Esophagus (tissue), 2 donors: ENCODE data around the gene CDCA4. TPM values are rescaled to one million over a fixed set of nuclear protein-coding genes. Genes with fewer than 3 reads are reported as not detected.

Source experiments
- H3K27ac ChIP-seq, 2 donors: one replicate each; pipeline ENCODE4 v1.5.1; 2013; ENCODE audit warnings: low read depth in 2 of 2, mild to moderate bottlenecking in 2 of 2, inconsistent platforms in 1 of 2, low read length in 1 of 2, moderate library complexity in 1 of 2
- H3K27me3 ChIP-seq, 2 donors: one replicate each; pipeline ENCODE4 v1.6.1; 2013; ENCODE audit warnings: low read length in 2 of 2, control low read depth in 1 of 2, mild to moderate bottlenecking in 1 of 2; ENCODE audit not compliant: insufficient read depth in 2 of 2, control insufficient read depth in 1 of 2
- H3K36me3 ChIP-seq, 2 donors: one replicate each; pipeline ENCODE4 v1.6.1; 2013; ENCODE audit warnings: low read length in 1 of 2; ENCODE audit not compliant: control insufficient read depth in 2 of 2, insufficient read depth in 2 of 2
- H3K4me1 ChIP-seq, 2 donors: one replicate each; pipeline ENCODE4 v1.6.1; 2013; ENCODE audit warnings: low read length in 1 of 2; ENCODE audit not compliant: control insufficient read depth in 2 of 2, insufficient read depth in 2 of 2
- H3K4me3 ChIP-seq, 2 donors: one replicate each; pipeline ENCODE4 v1.5.1; 2013; ENCODE audit warnings: low read length in 2 of 2, mild to moderate bottlenecking in 2 of 2, low read depth in 1 of 2, moderate library complexity in 1 of 2
- H3K9me3 ChIP-seq, 2 donors: one replicate each; pipeline ENCODE4 v1.6.1; 2013; ENCODE audit warnings: mild to moderate bottlenecking in 2 of 2, low read depth in 1 of 2, low read length in 1 of 2, moderate library complexity in 1 of 2; ENCODE audit not compliant: control insufficient read depth in 2 of 2, insufficient read depth in 1 of 2
- WGBS, 2 donors: extraction: QIAGEN DNeasy Blood & Tissue Kit; methylation state at CpG; one replicate each; pipeline ENCODE4 v1.1.7; 2013; 5-methylcytosine and 5-hydroxymethylcytosine counted together
- polyA plus RNA-seq, 2 donors: library from polyadenylated mRNA; stranded (reverse); fragments of 200-250 nt; gene quantifications; one replicate each; pipeline ENCODE4 v1.2.3, GENCODE V29; 2013
- donor health status: healthy with polysubstance abuse.
- donor health status: Bipolar disorder and iron deficiency.

CDCA4 gene
- polyA plus RNA-seq, 2 donors, result 23.5 to 24.7 TPM

- peak overlapping the region; percentile 98 to 99 for H3K27ac ChIP-seq
- H3K4me3 ChIP-seq, result no peak overlapping the region
- no peaks in the 10 kb centered on the region for H3K9me3 ChIP-seq
- H3K27me3 ChIP-seq, result no peaks in the 10 kb centered on the region
- H3K4me1 ChIP-seq, result peaks cover 16 to 61% of the 10 kb centered on the region in 2 donors
- no peaks in the 10 kb centered on the region for H3K36me3 ChIP-seq
- WGBS, 2 donors, result 31 to 44% methylated on average over 28 of the region's 28 CpGs
Observed at GRCh38 chr14:104972301-104973134, 48.4 kb downstream of the CDCA4 start.

GRCh38 chr14:104971447-104972240 is 49.2 kb downstream of the CDCA4 start:
- peak overlapping the region in 1 of 2 donors; percentile 9 for H3K4me3 ChIP-seq
- H3K27ac ChIP-seq, result peak overlapping the region; percentile 98 to 99
- WGBS, 2 donors, result 72 to 74% methylated on average over 12 of the region's 12 CpGs
- H3K27me3 ChIP-seq, result no peaks in the 10 kb centered on the region
- peaks cover 16 to 60% of the 10 kb centered on the region in 2 donors for H3K4me1 ChIP-seq
- no peaks in the 10 kb centered on the region for H3K36me3 ChIP-seq
- no peaks in the 10 kb centered on the region for H3K9me3 ChIP-seq

GRCh38 chr14:104970231-104971068 is 50.4 kb downstream of the CDCA4 start:
- Histone ChIP-seq H3K27ac (peak overlapping the region; percentile 98 to 99), H3K4me1 (peaks cover 14 to 62% of the 10 kb centered on the region in 2 donors)
- 33 to 61% methylated on average over 19 of the region's 19 CpGs for WGBS, 2 donors

GRCh38 chr14:104969741-104970230 is 51.1 kb downstream of the CDCA4 start:
- peak overlapping the region; percentile 77 to 81 for H3K4me3 ChIP-seq
- H3K4me1 ChIP-seq, result peaks cover 12 to 62% of the 10 kb centered on the region in 2 donors

More at GRCh38 chr14:104970231-104971068, 50.4 kb downstream of the CDCA4 start:
- H3K9me3 ChIP-seq, result no peaks in the 10 kb centered on the region
- H3K36me3 ChIP-seq, result peaks cover 0 to 3% of the 10 kb centered on the region in 2 donors
- no peaks in the 10 kb centered on the region for H3K27me3 ChIP-seq
- H3K4me3 ChIP-seq, result peak overlapping the region; percentile 77 to 81

GRCh38 chr14:104968541-104969401 is 52.1 kb downstream of the CDCA4 start:
- Histone ChIP-seq H3K27me3 (no peaks in the 10 kb centered on the region), H3K4me1 (peaks cover 12 to 54% of the 10 kb centered on the region in 2 donors), H3K9me3 (no peaks in the 10 kb centered on the region), H3K27ac (peak overlapping the region; percentile 98 to 99), H3K36me3 (peaks cover 0 to 3% of the 10 kb centered on the region in 2 donors), H3K4me3 (peak overlapping the region; percentile 77 to 81)
- WGBS, 2 donors, result 31 to 34% methylated on average over 21 of the region's 21 CpGs

More at GRCh38 chr14:104969741-104970230, 51.1 kb downstream of the CDCA4 start:
- Histone ChIP-seq H3K36me3 (peaks cover 0 to 3% of the 10 kb centered on the region in 2 donors), H3K27ac (peak overlapping the region; percentile 98 to 99), H3K27me3 (no peaks in the 10 kb centered on the region), H3K9me3 (no peaks in the 10 kb centered on the region)
- WGBS, 2 donors, result 59 to 66% methylated on average over 10 of the region's 10 CpGs

GRCh38 chr14:104968153-104968527 is 52.7 kb downstream of the CDCA4 start:
- no peaks in the 10 kb centered on the region for H3K9me3 ChIP-seq
- 3 to 11% methylated on average over 12 of the region's 12 CpGs for WGBS, 2 donors
- no peaks in the 10 kb centered on the region for H3K27me3 ChIP-seq
- peak overlapping the region; percentile 98 to 99 for H3K27ac ChIP-seq
- peaks cover 12 to 49% of the 10 kb centered on the region in 2 donors for H3K4me1 ChIP-seq
- peaks cover 0 to 3% of the 10 kb centered on the region in 2 donors for H3K36me3 ChIP-seq
- peak overlapping the region; percentile 77 to 81 for H3K4me3 ChIP-seq

- peak overlapping the region; percentile 77 to 81 for H3K4me3 ChIP-seq
- H3K4me1 ChIP-seq, result peaks cover 9 to 44% of the 10 kb centered on the region in 2 donors
- 3 to 4% methylated on average over 30 to 36 of the region's 36 CpGs for WGBS, 2 donors
- H3K36me3 ChIP-seq, result peaks cover 0 to 3% of the 10 kb centered on the region in 2 donors
- peak overlapping the region; percentile 98 to 99 for H3K27ac ChIP-seq
- H3K27me3 ChIP-seq, result no peaks in the 10 kb centered on the region
- H3K9me3 ChIP-seq, result no peaks in the 10 kb centered on the region
Observed at GRCh38 chr14:104967386-104968152, 53.3 kb downstream of the CDCA4 start.

GRCh38 chr14:104966981-104967385 is 53.9 kb downstream of the CDCA4 start:
- peaks cover 9 to 39% of the 10 kb centered on the region in 2 donors for H3K4me1 ChIP-seq
- 18 to 32% methylated on average over 8 of the region's 8 CpGs for WGBS, 2 donors
- H3K4me3 ChIP-seq, result peak overlapping the region; percentile 77 to 81

More at GRCh38 chr14:104966981-104967385, 53.9 kb downstream of the CDCA4 start:
- Histone ChIP-seq H3K27ac (peak overlapping the region; percentile 98 to 99), H3K36me3 (peaks cover 0 to 3% of the 10 kb centered on the region in 2 donors), H3K27me3 (no peaks in the 10 kb centered on the region), H3K9me3 (no peaks in the 10 kb centered on the region)
